Endometrial microvascular endothelial cells (primary cell): Measurements from ENCODE around the gene NCOA1. TPM values are rescaled to one million over a fixed set of nuclear protein-coding genes. Genes with fewer than 3 reads are reported as not detected.

ENCODE experiments used
- in situ Hi-C: cut with HindIII; loops from 2 replicates; pipeline ENCODE4 v1.10.0; 2017; ENCODE audit warnings: low sequenced_read_pairs, low pct_unique_long_range_greater_than_20kb; ENCODE audit errors: inconsistent ontology term
- total RNA-seq: library from RNA; depleted of rRNA; stranded (reverse); fragments of >200 nt; gene quantifications from one replicate; pipeline ENCODE4 v1.2.3, GENCODE V29; 2015; ENCODE audit errors: inconsistent ontology term

The NCOA1 gene
- total RNA-seq, 1 donor from 2014 or later: 5.3 TPM

DNA sequence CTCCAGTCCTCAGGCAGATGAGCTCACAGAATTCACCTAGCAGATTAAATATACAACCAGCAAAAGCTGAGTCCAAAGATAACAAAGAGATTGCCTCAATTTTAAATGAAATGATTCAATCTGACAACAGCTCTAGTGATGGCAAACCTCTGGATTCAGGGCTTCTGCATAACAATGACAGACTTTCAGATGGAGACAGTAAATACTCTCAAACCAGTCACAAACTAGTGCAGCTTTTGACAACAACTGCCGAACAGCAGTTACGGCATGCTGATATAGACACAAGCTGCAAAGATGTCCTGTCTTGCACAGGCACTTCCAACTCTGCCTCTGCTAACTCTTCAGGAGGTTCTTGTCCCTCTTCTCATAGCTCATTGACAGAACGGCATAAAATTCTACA is 216.1 kb downstream of the NCOA1 start:
- in situ Hi-C loops: no loop called here

- in situ Hi-C loops: no loop called here
Measured at GRCh38 chr2:24708537-24709152, 217.6 kb downstream of the NCOA1 start.

DNA sequence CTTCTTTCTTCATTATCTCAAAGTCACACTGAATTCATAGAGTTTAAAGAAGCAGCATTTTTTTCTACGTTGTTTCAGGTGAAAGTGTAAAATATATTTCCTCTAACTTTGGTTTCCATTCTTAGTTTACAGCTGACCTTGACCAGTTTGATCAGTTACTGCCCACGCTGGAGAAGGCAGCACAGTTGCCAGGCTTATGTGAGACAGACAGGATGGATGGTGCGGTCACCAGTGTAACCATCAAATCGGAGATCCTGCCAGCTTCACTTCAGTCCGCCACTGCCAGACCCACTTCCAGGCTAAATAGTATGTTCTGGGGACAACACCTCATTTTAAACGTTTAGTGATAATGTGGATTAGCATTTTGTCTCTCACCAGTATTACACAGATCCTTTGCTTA is 219.8 kb downstream of the NCOA1 start:
- in situ Hi-C loops: no loop called here

DNA sequence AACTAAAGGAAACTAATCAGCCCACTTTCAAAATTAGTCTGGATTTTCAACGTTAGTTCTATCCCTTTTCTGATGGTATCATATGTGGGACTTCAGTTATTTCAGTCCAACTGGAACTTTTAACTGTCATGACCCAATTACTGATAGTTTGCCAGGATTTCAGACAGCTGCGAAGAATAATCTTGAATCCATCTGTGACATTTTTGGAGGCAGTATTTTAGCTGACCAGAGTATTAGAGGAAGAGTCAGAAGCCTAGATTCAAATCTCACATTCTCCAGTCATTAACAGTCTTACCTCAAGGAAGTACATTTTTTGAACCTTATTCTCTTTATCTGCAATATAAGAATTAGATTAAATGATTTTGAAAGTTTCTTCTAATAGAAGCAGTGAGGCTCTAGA is 220.8 kb downstream of the NCOA1 start:
- in situ Hi-C loops: no loop called here

DNA sequence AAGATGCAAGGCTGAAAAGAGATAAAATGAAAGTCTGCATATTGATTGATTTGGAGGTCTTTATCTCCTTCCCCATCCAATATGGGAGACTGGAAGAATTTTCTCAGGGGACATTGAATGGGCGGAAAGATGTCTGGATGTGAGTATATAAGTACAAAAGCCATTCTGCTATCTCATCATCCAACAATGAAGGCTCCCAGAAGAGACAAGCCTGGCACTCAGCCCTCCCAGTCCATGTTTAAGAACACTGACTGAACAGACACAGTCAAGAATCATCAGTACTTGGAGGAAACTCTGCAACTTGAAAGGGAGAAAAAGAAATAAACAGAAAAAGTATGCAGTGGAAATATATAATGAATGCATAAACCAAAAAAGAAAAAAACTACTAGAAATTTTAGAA is 221.2 kb downstream of the NCOA1 start:
- in situ Hi-C loops: no loop called here

DNA sequence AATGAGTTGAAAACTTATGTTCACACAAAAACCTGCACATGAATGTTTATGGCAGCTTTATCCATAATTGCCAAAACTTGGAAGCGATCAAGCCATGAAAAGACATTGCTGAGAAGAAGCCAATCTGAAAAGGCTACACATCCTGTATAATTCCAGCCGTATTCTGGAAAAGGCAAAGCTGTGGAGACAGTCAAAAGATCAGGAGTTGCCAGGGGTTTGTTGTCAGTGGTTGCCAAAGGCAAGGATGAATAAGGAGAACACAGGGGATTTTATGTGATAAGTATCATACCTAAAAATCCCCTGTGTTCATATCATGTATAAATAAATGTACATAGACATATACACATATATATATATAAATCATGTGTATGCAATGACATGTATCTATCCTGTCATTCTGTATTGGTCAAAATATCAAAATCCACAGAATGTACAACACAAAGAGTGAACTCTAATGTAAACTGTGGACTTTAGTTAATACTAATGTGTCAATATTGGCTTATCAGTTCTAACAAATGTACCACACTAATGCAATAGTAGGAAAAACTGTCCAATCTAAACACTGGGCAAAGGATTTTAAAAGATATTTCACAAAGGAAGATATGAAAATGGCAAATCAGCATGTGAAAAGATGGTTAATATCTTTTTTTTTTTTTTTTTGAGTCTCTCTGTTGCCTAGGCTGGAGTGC is 226.4 kb downstream of the NCOA1 start:
- in situ Hi-C loops: no loop called here

GRCh38 chr2:24720310-24720709 is 229.3 kb downstream of the NCOA1 start:
- in situ Hi-C loops: no loop called here

DNA sequence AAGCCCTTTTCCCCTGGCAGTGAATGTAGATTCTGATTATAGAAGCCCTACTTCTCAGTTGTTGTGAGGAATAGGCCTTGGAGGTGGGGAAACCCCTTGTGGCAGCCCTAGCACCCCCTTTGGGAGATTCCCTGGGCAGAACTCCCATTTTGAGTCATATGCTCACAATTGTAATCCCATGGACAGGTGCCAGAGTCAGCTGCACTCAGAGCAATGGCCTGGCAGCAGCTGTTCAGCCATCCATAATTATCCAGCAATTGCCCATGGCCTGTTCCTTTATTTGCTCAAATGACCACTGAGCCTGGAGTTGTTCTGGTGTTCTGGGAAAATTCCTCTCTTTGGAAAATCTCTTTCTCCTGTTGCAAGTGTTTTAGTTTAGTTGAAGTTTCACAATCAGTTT is 230.4 kb downstream of the NCOA1 start:
- in situ Hi-C loops: no loop called here

DNA sequence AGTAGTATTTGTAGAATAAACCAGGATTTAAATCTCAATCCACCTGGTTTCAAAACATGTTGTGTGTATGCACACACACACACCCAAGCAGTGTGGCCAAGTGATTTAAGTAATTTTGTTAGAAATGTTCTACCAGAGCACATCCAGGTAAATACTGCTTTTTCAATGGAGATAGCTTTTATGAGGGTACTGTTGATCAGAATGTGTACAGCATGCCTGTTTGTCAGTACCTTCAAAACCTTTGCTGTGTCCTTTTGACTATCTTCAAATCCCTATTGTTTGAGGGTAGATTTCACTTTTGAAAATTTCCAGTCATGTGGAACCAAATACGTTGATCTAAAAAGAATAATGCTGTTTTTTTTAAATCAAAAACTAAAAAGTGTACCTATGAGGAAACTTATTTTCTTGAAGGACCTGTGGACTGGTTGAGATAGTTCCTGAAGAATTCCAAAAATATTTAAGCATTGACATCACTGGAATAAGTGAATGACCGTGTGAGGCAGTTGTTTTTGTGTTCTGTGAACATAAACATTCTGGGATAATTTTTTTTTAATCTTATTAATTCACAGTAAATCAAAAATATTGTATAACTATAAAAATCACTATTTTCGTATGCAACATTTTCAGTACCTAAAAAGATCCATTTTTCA is 231.2 kb downstream of the NCOA1 start:
- in situ Hi-C loops: no loop called here

GRCh38 chr2:24723191-24723590 is 232.1 kb downstream of the NCOA1 start:
- in situ Hi-C loops: no loop called here

- in situ Hi-C loops: no loop called here
Measured at GRCh38 chr2:24723665-24724064, 232.6 kb downstream of the NCOA1 start.

DNA sequence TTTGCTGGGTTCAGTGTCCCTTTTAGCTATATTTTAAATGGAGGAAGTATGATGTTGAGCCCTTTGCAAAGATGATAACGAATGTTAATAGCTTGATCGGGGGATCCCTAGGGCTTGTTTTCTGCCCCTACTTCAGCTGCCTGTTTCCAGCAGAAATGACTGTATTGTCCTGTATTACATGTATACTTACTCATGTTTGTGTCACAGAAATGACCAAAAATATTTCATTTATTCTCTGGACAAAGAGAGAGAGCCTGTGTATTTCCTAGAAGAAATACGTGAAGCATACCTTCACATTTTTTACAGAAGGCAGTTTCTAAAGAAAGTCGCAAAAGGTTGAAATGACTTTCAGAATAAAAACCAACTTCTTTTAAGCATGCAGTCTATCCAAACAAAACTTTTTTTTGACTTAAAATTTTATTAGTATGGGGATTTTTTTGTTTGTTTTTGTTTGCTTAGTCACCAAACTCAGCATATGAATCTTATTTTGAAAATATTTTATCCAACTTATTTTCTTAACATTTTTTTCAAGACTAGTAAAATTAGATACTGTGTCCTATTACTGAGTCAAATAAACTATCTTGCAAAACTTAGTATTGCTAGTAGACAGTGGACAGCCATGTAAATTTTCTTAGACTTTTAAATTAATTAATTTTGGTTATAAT is 233.2 kb downstream of the NCOA1 start:
- in situ Hi-C loops: no loop called here

- in situ Hi-C loops: no loop called here
Measured at GRCh38 chr2:24725956-24726355, 234.9 kb downstream of the NCOA1 start.

- in situ Hi-C loops: no loop called here
Measured at GRCh38 chr2:24730481-24730880, 239.4 kb downstream of the NCOA1 start.

DNA sequence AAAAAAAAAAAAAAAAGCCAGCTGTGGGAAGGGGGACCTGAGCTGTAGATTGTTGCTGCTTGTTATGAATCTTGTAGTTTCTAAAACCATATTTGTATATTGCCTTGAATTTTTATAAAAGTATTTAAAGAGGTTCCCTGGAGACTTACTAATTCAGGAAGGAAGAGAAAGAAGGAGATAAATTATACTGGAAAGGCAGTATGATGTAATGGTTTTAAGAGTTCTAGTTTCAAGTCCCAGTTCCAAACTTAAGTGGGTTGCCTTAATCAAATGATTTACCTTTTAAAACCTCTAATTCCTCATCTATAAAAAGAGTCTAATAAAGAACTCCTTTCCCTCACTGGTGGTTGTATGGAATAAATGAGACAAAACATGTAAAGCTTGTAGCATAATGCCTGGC is 240.0 kb downstream of the NCOA1 start:
- in situ Hi-C loops: no loop called here

GRCh38 chr2:24731923-24732322 is 240.9 kb downstream of the NCOA1 start:
- in situ Hi-C loops: no loop called here

GRCh38 chr2:24734741-24735140 is 243.7 kb downstream of the NCOA1 start:
- in situ Hi-C loops: no loop called here

GRCh38 chr2:24739354-24740025 is 248.4 kb downstream of the NCOA1 start:
- in situ Hi-C loops: no loop called here

- in situ Hi-C loops: no loop called here
Measured at GRCh38 chr2:24740142-24740541, 249.1 kb downstream of the NCOA1 start.
